PC-9 (cell line): ENCODE data around the gene EPHA3.

ENCODE experiments used
- CTCF ChIP-seq: fragments of 200-600 bp; sonication (generic); conservative IDR thresholded peaks from 2 replicates; pipeline ENCODE4 v1.6.1; 2017; ENCODE audit warnings: mixed run types, antibody characterized with exemption, mild to moderate bottlenecking, moderate library complexity
- EZH2 ChIP-seq: fragments of 200-600 bp; sonication (generic); IDR thresholded peaks from 2 replicates; pipeline ENCODE4 v1.8.0; 2017; ENCODE audit warnings: antibody characterized with exemption, low read depth

DNA sequence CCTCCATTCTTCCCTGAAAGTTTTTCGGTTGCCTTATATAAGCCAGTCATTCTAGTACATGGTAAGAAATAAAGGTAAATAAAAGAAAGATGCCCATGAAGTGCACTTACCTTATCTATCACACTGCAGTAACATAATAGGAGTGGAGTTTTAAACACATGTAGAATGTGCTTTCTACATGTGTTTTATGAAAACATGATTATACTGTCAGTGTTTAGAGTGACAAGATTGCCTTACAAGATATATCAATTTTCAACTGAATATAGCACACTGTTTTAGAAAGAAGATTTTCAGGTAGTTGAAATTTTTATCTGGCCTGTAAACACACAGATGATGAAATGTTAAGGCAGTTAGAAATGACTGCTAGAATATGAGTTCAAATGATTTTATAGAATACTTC, 219.6 kb downstream of the EPHA3 start:
- TF ChIP-seq CTCF = no peak
- TF ChIP-seq EZH2 = no peak
